OCI-LY3 (cell line): ENCODE measurements around the gene ZNF416.

Experiments
- H2AFZ ChIP-seq: fragments of 200-600, 300-600 bp; shearing (Covaris generic); 2 replicates; pipeline ENCODE4 v1.6.0; 2014; ENCODE audit warnings: antibody characterized with exemption, low read depth, low read length
- H3K27ac ChIP-seq: fragments of 200-600, 300-600 bp; sonication (generic); 2 replicates; pipeline ENCODE4 v1.5.1; 2014; ENCODE audit warnings: mild to moderate bottlenecking, low read length, moderate library complexity, mixed read lengths
- H3K27me3 ChIP-seq: fragments of 200-600, 300-600 bp; sonication (generic); 2 replicates; pipeline ENCODE4 v1.6.1; 2014; ENCODE audit warnings: low read depth, low read length, mixed read lengths
- H3K36me3 ChIP-seq: fragments of 200-600, 300-600 bp; sonication (generic); replicated peaks from 2 replicates; pipeline ENCODE3; 2014; ENCODE audit warnings: low read depth, low read length, mixed read lengths
- H3K4me1 ChIP-seq: fragments of 300-600, 200-600 bp; sonication (generic); 2 replicates; pipeline ENCODE4 v1.6.1; 2014; ENCODE audit warnings: low read length, mixed read lengths
- H3K4me2 ChIP-seq: fragments of 200-600, 300-600 bp; sonication (generic); 2 replicates; pipeline ENCODE4 v1.6.1; 2014; ENCODE audit warnings: low read length, mixed read lengths
- H3K4me3 ChIP-seq: fragments of 300-600, 200-600 bp; sonication (generic); 2 replicates; pipeline ENCODE4 v1.5.1; 2014; ENCODE audit warnings: antibody characterized with exemption, mild to moderate bottlenecking, low read length, moderate library complexity
- H3K79me2 ChIP-seq: fragments of 300-600, 200-600 bp; shearing (Covaris generic); 2 replicates; pipeline ENCODE4 v1.6.1; 2014; ENCODE audit warnings: mild to moderate bottlenecking, low read length, mixed read lengths
- H3K9ac ChIP-seq: fragments of 300-600, 200-600 bp; shearing (Covaris generic); 2 replicates; pipeline ENCODE4 v1.6.0; 2014; ENCODE audit warnings: mild to moderate bottlenecking, low read length, moderate library complexity
- H3K9me3 ChIP-seq: fragments of 200-600, 300-600 bp; shearing (Covaris generic); 2 replicates; pipeline ENCODE4 v1.6.1; 2014; ENCODE audit warnings: low read length, mixed read lengths; ENCODE audit not compliant: insufficient read depth
- H4K20me1 ChIP-seq: fragments of 200-600, 300-600 bp; sonication (generic); 2 replicates; pipeline ENCODE4 v1.6.1; 2016; ENCODE audit warnings: low read length, mixed read lengths; ENCODE audit not compliant: insufficient read depth
- EZH2phosphoT487 ChIP-seq: fragments of 200-600 bp; shearing (Covaris generic); IDR thresholded peaks from 2 replicates; pipeline ENCODE4 v1.6.1; 2018; ENCODE audit warnings: antibody characterized with exemption, mixed run types, low read depth
- TF ChIP-seq, protein P1 (sequence below): fragments of 200-600, 300-600 bp; sonication (generic); IDR thresholded peaks from 2 replicates; pipeline ENCODE4 v1.5.1; 2014; ENCODE audit warnings: antibody characterized with exemption, low read length, low read depth

The ZNF416 gene

DNA sequence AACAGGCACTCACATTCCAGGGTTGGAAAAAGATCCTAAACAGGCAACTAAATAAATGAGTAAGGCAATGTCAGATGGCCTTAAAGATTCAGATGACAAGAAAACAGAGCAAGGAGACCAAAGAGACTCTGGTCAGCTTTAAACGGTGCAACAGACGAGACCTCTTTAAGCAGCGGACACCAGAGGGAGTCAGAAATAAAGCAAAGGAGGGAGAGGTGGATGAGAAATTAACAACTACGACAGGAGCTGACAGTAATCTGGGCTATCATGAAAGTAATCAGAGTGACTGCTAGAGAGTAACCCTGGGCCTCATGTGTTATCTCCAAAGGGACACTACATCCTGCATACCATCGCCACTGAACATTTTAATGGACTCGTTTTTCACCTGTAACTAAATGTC is 20.2 kb downstream of the ZNF416 start:
- Histone ChIP-seq H3K9ac (peak overlapping the region; percentile 74; the same call in 1 of the 2 replicates), H3K4me1 (peaks cover 6% of the 10 kb centered on the region), H3K79me2 (peaks cover 21% of the 10 kb centered on the region), H3K4me3 (peak overlapping the region; percentile 90), H4K20me1 (no peaks in the 10 kb centered on the region), H3K9me3 (peaks cover 37% of the 10 kb centered on the region), H3K4me2 (peak overlapping the region; percentile 86), H3K27ac (no peak overlapping the region), H2AFZ (no peak overlapping the region), H3K36me3 (peaks cover 45% of the 10 kb centered on the region), H3K27me3 (no peaks in the 10 kb centered on the region)
- TF ChIP-seq EZH2phosphoT487: no peak
- TF ChIP-seq, protein P1, sequence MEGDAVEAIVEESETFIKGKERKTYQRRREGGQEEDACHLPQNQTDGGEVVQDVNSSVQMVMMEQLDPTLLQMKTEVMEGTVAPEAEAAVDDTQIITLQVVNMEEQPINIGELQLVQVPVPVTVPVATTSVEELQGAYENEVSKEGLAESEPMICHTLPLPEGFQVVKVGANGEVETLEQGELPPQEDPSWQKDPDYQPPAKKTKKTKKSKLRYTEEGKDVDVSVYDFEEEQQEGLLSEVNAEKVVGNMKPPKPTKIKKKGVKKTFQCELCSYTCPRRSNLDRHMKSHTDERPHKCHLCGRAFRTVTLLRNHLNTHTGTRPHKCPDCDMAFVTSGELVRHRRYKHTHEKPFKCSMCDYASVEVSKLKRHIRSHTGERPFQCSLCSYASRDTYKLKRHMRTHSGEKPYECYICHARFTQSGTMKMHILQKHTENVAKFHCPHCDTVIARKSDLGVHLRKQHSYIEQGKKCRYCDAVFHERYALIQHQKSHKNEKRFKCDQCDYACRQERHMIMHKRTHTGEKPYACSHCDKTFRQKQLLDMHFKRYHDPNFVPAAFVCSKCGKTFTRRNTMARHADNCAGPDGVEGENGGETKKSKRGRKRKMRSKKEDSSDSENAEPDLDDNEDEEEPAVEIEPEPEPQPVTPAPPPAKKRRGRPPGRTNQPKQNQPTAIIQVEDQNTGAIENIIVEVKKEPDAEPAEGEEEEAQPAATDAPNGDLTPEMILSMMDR: no peak

DNA sequence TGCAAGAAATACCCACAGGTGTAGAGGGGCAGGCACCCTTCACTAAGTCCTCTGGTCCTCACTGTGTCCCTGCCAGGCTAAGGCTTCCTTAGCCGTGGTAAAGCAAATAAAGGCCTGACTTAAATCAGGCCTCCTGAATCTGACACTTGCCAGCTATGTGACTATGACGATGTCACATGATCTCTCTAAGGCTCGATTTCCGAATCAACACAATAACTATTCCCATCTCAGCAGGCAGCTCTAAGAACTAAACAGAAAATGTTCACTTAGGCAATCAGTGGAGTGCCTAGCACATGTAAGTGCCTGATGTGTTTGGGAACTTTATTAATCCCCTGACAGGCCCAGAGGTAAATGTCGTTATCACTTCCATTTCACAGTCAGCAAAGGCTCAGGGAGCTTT is 21.1 kb downstream of the ZNF416 start:
- H3K9ac ChIP-seq: no peak overlapping the region
- no peaks in the 10 kb centered on the region for H4K20me1 ChIP-seq
- no peak overlapping the region for H3K27ac ChIP-seq
- H3K79me2 ChIP-seq: peaks cover 21% of the 10 kb centered on the region
- H3K4me2 ChIP-seq: no peak overlapping the region
- no peak overlapping the region for H2AFZ ChIP-seq
- H3K4me1 ChIP-seq: peaks cover 6% of the 10 kb centered on the region
- H3K27me3 ChIP-seq: no peaks in the 10 kb centered on the region
- H3K9me3 ChIP-seq: peaks cover 34% of the 10 kb centered on the region
- no peak overlapping the region for H3K4me3 ChIP-seq
- H3K36me3 ChIP-seq: peaks cover 53% of the 10 kb centered on the region
- no peak for TF ChIP-seq EZH2phosphoT487
- TF ChIP-seq, protein P1: no peak

DNA sequence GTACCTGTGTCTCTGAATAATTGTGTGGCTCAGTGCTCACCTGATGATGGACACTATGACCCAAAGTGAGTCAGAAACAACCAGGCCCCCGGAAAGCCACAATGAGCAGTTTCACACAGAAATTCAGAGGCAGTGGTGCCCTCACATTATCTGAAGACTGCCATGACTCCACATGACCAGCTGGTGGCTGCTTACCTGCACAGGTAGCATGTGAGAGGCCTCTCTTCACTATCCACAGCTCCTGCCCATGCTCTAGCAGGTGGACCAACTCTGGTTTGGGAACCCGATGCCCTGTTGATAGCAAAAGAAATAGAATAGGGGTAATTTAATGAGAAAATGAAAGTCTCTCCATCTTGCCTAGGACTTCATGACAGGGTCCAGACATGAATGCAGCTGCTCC is 26.3 kb downstream of the ZNF416 start:
- H3K9me3 ChIP-seq: peaks cover 25% of the 10 kb centered on the region
- no peak overlapping the region for H3K27ac ChIP-seq
- peaks cover 90% of the 10 kb centered on the region for H3K36me3 ChIP-seq
- H4K20me1 ChIP-seq: 0 out of 2 replicates have a peak, but pooled peaks cover 3% of the 10 kb centered on the region
- H3K79me2 ChIP-seq: peaks cover 2% of the 10 kb centered on the region; the same call in 1 of the 2 replicates
- TF ChIP-seq, protein P1: no peak
- TF ChIP-seq EZH2phosphoT487: no peak
- H3K4me2 ChIP-seq: no peak overlapping the region
- no peak overlapping the region for H3K4me3 ChIP-seq
- H3K4me1 ChIP-seq: no peaks in the 10 kb centered on the region
- no peak overlapping the region for H3K9ac ChIP-seq
- no peaks in the 10 kb centered on the region for H3K27me3 ChIP-seq
- no peak overlapping the region for H2AFZ ChIP-seq

DNA sequence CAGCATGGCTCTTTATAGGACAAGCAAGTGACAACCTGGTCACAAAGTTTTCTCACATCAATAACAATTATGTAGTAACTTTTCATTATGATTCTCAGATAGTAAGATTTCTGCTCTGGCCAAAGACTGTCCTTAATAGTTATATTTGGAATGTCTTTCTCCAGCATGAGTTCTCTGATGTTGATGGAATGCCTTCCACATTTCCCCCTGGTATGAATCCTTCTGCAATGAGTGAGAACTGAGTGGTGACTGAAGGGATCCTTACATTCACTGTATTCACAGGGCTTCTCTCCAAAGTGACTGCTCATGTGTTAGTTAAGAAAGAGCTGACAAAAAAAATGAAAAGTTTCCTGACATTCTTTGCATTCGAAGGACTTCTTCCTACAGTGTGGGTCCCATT is 32.2 kb downstream of the ZNF416 start:
- no peak for TF ChIP-seq EZH2phosphoT487
- TF ChIP-seq, protein P1: no peak
- Histone ChIP-seq H3K4me2 (no peak overlapping the region), H3K4me1 (no peaks in the 10 kb centered on the region), H3K27me3 (no peaks in the 10 kb centered on the region), H4K20me1 (no peaks in the 10 kb centered on the region), H3K4me3 (no peak overlapping the region), H3K27ac (no peak overlapping the region), H3K79me2 (0 out of 2 replicates have a peak, but pooled peaks cover 2% of the 10 kb centered on the region), H3K9me3 (peaks cover 64% of the 10 kb centered on the region), H3K9ac (no peak overlapping the region), H3K36me3 (peaks cover 98% of the 10 kb centered on the region), H2AFZ (no peak overlapping the region)
